ENCODE data around the gene C20orf144.

- no peak for TF ChIP-seq CTCF (conservative IDR thresholded peaks at IDR 0.05; ENCODE audit: low read length)
- no peak for TF ChIP-seq EZH2phosphoT487 (IDR thresholded peaks at IDR 0.05; ENCODE audit: borderline replicate concordance)
Observed at GRCh38 chr20:33666293-33667244, 4.4 kb downstream of the C20orf144 start, which contains the start of gene ACTL10.
